ENCODE data around the gene CSTA. TPM values are rescaled to one million over a fixed set of nuclear protein-coding genes. Genes with fewer than 3 reads are reported as not detected.
"Not testable (repeated sequence)": the region's sequence is repeated elsewhere in the genome, so short reads cannot be mapped to it uniquely, and the experiment has no call there.

Gene CSTA
- total and polyA plus RNA-seq, 2 of the 13 experiments (the other 11 are each of a cell fraction or from before 2014, with no cell fraction given), result 3.9 to 11.0 TPM

DNA sequence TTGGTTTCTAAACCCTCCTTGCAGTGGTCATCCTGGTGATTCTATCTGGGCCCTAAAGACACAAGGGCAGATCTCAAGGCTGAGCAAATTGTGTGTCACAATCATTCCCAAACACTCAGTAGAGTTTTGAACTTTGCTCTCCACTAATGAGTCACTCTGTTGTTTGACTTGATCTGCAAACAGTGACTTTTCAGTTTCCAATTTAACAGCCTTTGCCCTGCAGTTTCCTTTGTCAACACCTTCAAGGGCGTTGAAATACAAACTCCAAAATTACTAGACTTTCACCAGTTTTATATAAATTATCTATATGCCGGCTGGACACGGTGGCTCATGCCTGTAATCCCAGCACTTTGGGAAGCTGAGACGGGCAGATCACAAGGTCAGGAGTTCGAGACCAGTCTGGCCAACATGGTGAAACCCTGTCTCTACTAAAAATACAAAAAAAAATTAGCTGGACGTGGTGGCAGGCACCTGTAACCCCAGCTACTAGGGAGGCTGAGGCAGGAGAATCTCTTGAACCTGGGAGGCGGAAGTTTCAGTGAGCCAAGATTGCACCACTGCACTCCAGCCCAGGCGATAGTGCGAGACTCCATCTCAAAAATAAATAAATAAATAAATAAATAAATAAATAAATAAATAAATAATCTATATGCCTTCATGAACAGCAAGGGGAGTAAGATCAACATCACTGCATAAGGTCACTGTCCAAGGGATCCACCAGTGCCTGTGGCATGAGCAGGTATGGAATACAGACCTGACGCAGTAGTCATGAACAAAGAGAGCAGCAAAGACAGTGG is 40.7 kb downstream of the CSTA start (continued):
- TF ChIP-seq ZNF816 (CRISPR knock-in tag; IDR thresholded peaks at IDR 0.05; ENCODE audit: borderline replicate concordance) (peak; percentile 41; the same call in 1 of the 2 replicates), NFYC (CRISPR knock-in tag; IDR thresholded peaks at IDR 0.05) (peak; percentile 24; the same call in 1 of the 2 replicates), MYPOP (CRISPR knock-in tag; IDR thresholded peaks at IDR 0.05) (peak; percentile 61; the same call in 1 of the 2 replicates), ZNF414 (CRISPR knock-in tag; IDR thresholded peaks at IDR 0.05) (peak; percentile 81; the same call in 1 of the 2 replicates), ATF7 (IDR thresholded peaks at IDR 0.05) (peak; percentile 37), ATF7 (CRISPR knock-in tag; IDR thresholded peaks at IDR 0.05) (peak; percentile 67; the same call in 1 of the 2 replicates), KDM4B (CRISPR knock-in tag; IDR thresholded peaks at IDR 0.05) (0 out of 2 replicates have a peak, but pooled peaks have one; percentile 30), ZNF3 (CRISPR knock-in tag; IDR thresholded peaks at IDR 0.05) (0 out of 2 replicates have a peak, but pooled peaks have one; percentile 39), MIXL1 (CRISPR knock-in tag; IDR thresholded peaks at IDR 0.05) (peak; percentile 98), MIER3 (CRISPR knock-in tag; IDR thresholded peaks at IDR 0.05; ENCODE audit: borderline replicate concordance) (peak; percentile 92; the same call in 1 of the 2 replicates), REST (IDR thresholded peaks at IDR 0.05; ENCODE audit: borderline replicate concordance in 1 of 2, low read depth in 1 of 2, low read length in 2 of 2) (0 out of 4 replicates have a peak, but pooled peaks of 1 of the 2 experiments have one; percentile 59), KDM6A (CRISPR knock-in tag; IDR thresholded peaks at IDR 0.05; ENCODE audit: low read depth) (peak; percentile 93), ZNF788 (CRISPR knock-in tag; IDR thresholded peaks at IDR 0.05; ENCODE audit: borderline replicate concordance) (peak; percentile 64; the same call in 1 of the 2 replicates), KLF6 (CRISPR knock-in tag; IDR thresholded peaks at IDR 0.05) (0 out of 2 replicates have a peak, but pooled peaks have one; percentile 54), SOX6 (CRISPR knock-in tag; IDR thresholded peaks at IDR 0.05) (peak; percentile 98), PHF21A (CRISPR knock-in tag; IDR thresholded peaks at IDR 0.05) (peak; percentile 88; the same call in 1 of the 2 replicates), TARDBP (CRISPR knock-in tag; IDR thresholded peaks at IDR 0.05) (peak; percentile 93), MLX (CRISPR knock-in tag; IDR thresholded peaks at IDR 0.05) (peak; percentile 50; the same call in 1 of the 2 replicates), TEAD3 (CRISPR knock-in tag; optimal IDR thresholded peaks at IDR 0.05; ENCODE audit: borderline replicate concordance) (peak; percentile 51), MED1 (CRISPR knock-in tag; IDR thresholded peaks at IDR 0.05) (peak; percentile 94)
- TF ChIP-seq, protein P1, sequence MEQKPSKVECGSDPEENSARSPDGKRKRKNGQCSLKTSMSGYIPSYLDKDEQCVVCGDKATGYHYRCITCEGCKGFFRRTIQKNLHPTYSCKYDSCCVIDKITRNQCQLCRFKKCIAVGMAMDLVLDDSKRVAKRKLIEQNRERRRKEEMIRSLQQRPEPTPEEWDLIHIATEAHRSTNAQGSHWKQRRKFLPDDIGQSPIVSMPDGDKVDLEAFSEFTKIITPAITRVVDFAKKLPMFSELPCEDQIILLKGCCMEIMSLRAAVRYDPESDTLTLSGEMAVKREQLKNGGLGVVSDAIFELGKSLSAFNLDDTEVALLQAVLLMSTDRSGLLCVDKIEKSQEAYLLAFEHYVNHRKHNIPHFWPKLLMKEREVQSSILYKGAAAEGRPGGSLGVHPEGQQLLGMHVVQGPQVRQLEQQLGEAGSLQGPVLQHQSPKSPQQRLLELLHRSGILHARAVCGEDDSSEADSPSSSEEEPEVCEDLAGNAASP (CRISPR knock-in tag; IDR thresholded peaks at IDR 0.05; ENCODE audit: borderline replicate concordance), result peak; percentile 50; the same call in 1 of the 2 replicates
- not testable (repeated sequence) for TF ChIP-seq SOX6 (IDR thresholded peaks at IDR 0.05)

Data from HepG2 (cell line).